CMK (cell line): ENCODE data around the gene ARHGEF11.
"Not testable (repeated sequence)": the region's sequence is repeated elsewhere in the genome, so short reads cannot be mapped to it uniquely, and the experiment has no call there.

ENCODE experiments used
- DNase-seq: peaks from one replicate; pipeline ENCODE4 v3.0.0-alpha.2; 2010; ENCODE audit warnings: low read depth

ARHGEF11 gene

GRCh38 chr1:156930483-156930882, 115.1 kb downstream of the ARHGEF11 start:
- no peak for DNase-seq

- DNase-seq, result no peak
Measured at GRCh38 chr1:156929596-156930238, 115.8 kb downstream of the ARHGEF11 start.

GRCh38 chr1:156928043-156928602, 117.4 kb downstream of the ARHGEF11 start:
- no peak for DNase-seq

GRCh38 chr1:156927215-156928042, 118.1 kb downstream of the ARHGEF11 start:
- DNase-seq, result no peak

- DNase-seq, result not testable (repeated sequence)
Measured at GRCh38 chr1:156926695-156927094, 118.8 kb downstream of the ARHGEF11 start.

- DNase-seq, result peak; percentile 84
Measured at GRCh38 chr1:156926175-156926574, 119.4 kb downstream of the ARHGEF11 start.

- no peak for DNase-seq
Measured at GRCh38 chr1:156925154-156926010, 120.2 kb downstream of the ARHGEF11 start.

GRCh38 chr1:156924478-156925153, 120.9 kb downstream of the ARHGEF11 start:
- DNase-seq, result no peak

- no peak for DNase-seq
Measured at GRCh38 chr1:156923670-156924477, 121.7 kb downstream of the ARHGEF11 start.

GRCh38 chr1:156922986-156923669, 122.4 kb downstream of the ARHGEF11 start:
- DNase-seq, result no peak

- DNase-seq, result no peak
Measured at GRCh38 chr1:156921053-156921529, 124.5 kb downstream of the ARHGEF11 start.

- peak; percentile 73 for DNase-seq
Measured at GRCh38 chr1:156920233-156921052, 125.1 kb downstream of the ARHGEF11 start, which contains the start of gene LRRC71. TSS of gene LRRC71 (plus strand) at chr1:156920632. CDS start at chr1:156920804, 172 bp downstream.

- DNase-seq, result no peak
Measured at GRCh38 chr1:156914440-156914856, 131.1 kb downstream of the ARHGEF11 start.

- no peak for DNase-seq
Measured at GRCh38 chr1:156913809-156914387, 131.6 kb downstream of the ARHGEF11 start.

- no peak for DNase-seq
Measured at GRCh38 chr1:156912861-156913808, 132.4 kb downstream of the ARHGEF11 start.

GRCh38 chr1:156912310-156912709, 133.2 kb downstream of the ARHGEF11 start:
- no peak for DNase-seq

- DNase-seq, result no peak
Measured at GRCh38 chr1:156911577-156912298, 133.8 kb downstream of the ARHGEF11 start.
